ENCODE data around the gene CEACAM7. TPM values are rescaled to one million over a fixed set of nuclear protein-coding genes. Genes with fewer than 3 reads are reported as not detected.

Gene CEACAM7
- total and polyA plus RNA-seq, 10 of the 15 experiments (the other 5 are each of a cell fraction or from before 2014, with no cell fraction given) = not detected

DNA sequence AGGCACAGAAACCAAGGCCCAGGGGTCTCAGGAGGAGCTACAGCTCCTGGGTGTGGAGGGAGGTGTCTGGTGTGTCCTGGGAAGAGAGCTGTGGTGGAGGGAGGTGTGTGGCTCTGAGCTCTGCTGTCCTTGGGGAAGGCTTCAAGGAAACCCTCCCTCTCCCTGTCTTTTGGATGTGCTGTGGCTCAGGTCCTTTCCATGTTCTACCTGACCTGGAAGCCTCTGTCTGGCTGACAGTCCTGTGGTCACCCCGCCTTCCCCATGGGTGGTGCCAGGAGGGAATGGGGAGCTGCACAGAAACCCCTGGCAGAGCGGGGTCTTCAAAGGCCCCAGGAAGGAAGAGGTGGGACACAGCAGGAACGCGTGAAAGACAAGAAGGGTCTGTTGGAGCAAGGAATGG lies 617 bp upstream of the CEACAM7 start (continued):
- TF ChIP-seq, protein P1, sequence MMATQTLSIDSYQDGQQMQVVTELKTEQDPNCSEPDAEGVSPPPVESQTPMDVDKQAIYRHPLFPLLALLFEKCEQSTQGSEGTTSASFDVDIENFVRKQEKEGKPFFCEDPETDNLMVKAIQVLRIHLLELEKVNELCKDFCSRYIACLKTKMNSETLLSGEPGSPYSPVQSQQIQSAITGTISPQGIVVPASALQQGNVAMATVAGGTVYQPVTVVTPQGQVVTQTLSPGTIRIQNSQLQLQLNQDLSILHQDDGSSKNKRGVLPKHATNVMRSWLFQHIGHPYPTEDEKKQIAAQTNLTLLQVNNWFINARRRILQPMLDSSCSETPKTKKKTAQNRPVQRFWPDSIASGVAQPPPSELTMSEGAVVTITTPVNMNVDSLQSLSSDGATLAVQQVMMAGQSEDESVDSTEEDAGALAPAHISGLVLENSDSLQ (IDR thresholded peaks at IDR 0.05) = no peak

DNA sequence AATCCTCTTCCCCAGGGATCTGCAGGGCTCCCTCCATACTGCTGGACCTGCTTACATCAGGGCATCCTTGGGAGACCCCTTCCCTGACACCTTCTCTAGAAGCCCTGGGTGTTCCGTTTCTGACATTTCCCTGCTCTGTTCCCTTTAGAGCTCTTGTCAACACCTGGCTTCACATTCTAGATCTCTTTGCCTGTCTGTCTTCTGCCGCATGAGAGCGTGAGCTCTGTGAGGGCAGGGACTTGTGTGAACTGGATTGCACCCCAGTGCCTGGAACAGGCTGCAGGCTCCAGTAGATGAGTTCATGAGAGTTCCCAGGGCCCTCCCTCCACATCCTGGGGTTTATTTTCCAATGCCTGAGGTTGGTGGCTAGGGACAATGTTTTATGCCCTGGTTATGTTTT lies 651 bp downstream of the CEACAM7 start:
- TF ChIP-seq EGR1 (IDR thresholded peaks at IDR 0.05; ENCODE audit: borderline replicate concordance in 1 of 2, low read depth in 2 of 2, low read length in 2 of 2) (no peak), CHD2 (IDR thresholded peaks at IDR 0.05; ENCODE audit: borderline replicate concordance, low read depth, low read length) (no peak), CEBPB (IDR thresholded peaks at IDR 0.05; ENCODE audit: borderline replicate concordance in 1 of 2, low read depth in 2 of 2, low read length in 2 of 2) (no peak), NR2C2 (IDR thresholded peaks at IDR 0.05; ENCODE audit: borderline replicate concordance, control insufficient read depth, insufficient read length, low read depth) (no peak)
- TF ChIP-seq, protein P2, sequence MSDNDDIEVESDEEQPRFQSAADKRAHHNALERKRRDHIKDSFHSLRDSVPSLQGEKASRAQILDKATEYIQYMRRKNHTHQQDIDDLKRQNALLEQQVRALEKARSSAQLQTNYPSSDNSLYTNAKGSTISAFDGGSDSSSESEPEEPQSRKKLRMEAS (IDR thresholded peaks at IDR 0.05; ENCODE audit: low read depth, low read length) = no peak
- in situ Hi-C loops (cut with MboI) (no loop called here), intact Hi-C loops (cut with micrococcal nuclease; ENCODE audit: unreplicated experiment) (no loop called here)
- WGBS (ENCODE audit: insufficient coverage, insufficient replicate concordance, low lambda C conversion rate, missing lambda C conversion rate) = 56% methylated on average over 3 of the region's 3 CpGs
- POLR2A ChIA-PET = no interaction called here
- H3K27ac ChIP-seq (ENCODE audit: control insufficient read depth, insufficient read depth) = no peak overlapping the region
- H3K36me3 ChIP-seq (ENCODE audit: control insufficient read depth in 2 of 2, insufficient read depth in 2 of 2, low read length in 1 of 2) = no peaks in the 10 kb centered on the region
- H3K9me3 ChIP-seq (replicated peaks; ENCODE audit: control insufficient read depth, insufficient read depth, low read length) = no peaks in the 10 kb centered on the region
- H3K4me1 ChIP-seq (ENCODE audit: control insufficient read depth, insufficient read depth, low read length) = no peaks in the 10 kb centered on the region
- SMC1A ChIA-PET (ENCODE audit: uncharacterized antibody, unreplicated experiment) = interaction anchor here (1.2 kb wide), 1 partner anchor 46 kb away, joined by 3 read pairs; no protein-coding TSS in a partner anchor
- no TSS peak for BruUV-seq (replicated peaks)
- no peak overlapping the region for H3K4me3 ChIP-seq
- RAD21 ChIA-PET (ENCODE audit: unreplicated experiment) = no interaction called here
- no peak overlapping the region for H3K9ac ChIP-seq (ENCODE audit: control insufficient read depth, insufficient read depth, low read length)
- CTCF ChIA-PET = interaction anchor here (8.1 kb wide), 1 partner anchor 46 kb away, joined by 72 read pairs; no protein-coding TSS in a partner anchor
- DNase-seq (ENCODE audit: low read depth, low spot score) = no peak
- H3K27me3 ChIP-seq (replicated peaks in 1 of 2; ENCODE audit: control insufficient read depth in 2 of 2, insufficient read depth in 2 of 2, low read length in 1 of 2) = no peaks in the 10 kb centered on the region; a peak in 1 of 4 replicates
- FAIRE-seq = no peak
- H4K20me1 ChIP-seq (ENCODE audit: control insufficient read depth, insufficient read depth) = no peaks in the 10 kb centered on the region
- H3K4me2 ChIP-seq (ENCODE audit: control insufficient read depth, insufficient read depth) = no peak overlapping the region
- H2AFZ ChIP-seq (ENCODE audit: control insufficient read depth, low read depth, low read length) = no peak overlapping the region
- no peak for ATAC-seq
- no peaks in the 10 kb centered on the region for H3K79me2 ChIP-seq (ENCODE audit: control insufficient read depth, insufficient read depth, low read length)
